ENCODE data around the gene RNPC3.
A peak's percentile ranks its signal among the peaks of the same experiment; 100 is the strongest.

Gene RNPC3, protein sequence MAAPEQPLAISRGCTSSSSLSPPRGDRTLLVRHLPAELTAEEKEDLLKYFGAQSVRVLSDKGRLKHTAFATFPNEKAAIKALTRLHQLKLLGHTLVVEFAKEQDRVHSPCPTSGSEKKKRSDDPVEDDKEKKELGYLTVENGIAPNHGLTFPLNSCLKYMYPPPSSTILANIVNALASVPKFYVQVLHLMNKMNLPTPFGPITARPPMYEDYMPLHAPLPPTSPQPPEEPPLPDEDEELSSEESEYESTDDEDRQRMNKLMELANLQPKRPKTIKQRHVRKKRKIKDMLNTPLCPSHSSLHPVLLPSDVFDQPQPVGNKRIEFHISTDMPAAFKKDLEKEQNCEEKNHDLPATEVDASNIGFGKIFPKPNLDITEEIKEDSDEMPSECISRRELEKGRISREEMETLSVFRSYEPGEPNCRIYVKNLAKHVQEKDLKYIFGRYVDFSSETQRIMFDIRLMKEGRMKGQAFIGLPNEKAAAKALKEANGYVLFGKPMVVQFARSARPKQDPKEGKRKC

DNA sequence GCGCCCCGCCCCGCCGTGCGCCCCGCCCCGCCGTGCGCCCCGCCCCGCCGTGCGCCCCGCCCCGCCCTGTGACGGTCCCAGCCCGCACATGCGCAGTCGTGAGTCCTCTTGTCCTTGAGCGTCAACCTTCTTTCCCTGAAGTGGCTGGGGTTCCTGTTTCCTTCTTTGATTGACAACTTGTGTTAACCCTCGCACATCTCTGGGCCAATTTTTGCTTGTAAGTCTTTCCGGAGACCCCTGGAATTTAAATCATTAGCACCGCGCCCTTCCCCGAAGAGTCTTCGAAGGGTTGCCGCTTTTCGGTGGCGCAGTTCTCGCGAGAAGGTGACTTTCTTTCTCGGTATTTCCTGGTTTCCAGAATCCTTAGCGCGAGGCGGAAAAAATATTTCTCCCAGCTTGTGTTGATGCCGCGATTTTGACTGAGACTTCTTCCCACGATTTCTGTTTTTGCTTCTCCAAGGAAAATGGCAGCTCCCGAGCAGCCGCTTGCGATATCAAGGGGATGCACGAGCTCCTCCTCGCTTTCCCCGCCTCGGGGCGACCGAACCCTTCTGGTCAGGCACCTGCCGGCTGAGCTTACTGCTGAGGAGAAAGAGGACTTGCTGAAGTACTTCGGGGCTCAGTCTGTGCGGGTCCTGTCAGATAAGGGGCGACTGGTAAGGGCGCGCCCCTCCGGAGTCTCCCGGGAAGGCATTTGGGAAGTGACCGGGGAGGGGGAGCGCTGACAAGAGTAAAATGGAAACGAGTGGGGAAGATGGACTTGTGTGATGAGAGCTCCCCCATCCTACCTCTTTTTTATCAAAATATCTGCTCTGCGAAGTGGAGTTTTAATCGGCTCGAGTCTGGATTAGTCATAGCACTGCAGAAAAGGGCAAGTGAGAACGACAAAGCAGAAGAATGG is at the start of gene RNPC3:
Gene RNPC3 (plus strand): TSS at position 93 of the 901 bp plus-strand sequence. CDS start 372 bp downstream, at position 465.
- in situ Hi-C loops (cut with MboI; ENCODE audit: low pct_unique_long_range_greater_than_20kb, low sequenced_read_pairs) = no loop called here
- peak; percentile 88 for DNase-seq

DNA sequence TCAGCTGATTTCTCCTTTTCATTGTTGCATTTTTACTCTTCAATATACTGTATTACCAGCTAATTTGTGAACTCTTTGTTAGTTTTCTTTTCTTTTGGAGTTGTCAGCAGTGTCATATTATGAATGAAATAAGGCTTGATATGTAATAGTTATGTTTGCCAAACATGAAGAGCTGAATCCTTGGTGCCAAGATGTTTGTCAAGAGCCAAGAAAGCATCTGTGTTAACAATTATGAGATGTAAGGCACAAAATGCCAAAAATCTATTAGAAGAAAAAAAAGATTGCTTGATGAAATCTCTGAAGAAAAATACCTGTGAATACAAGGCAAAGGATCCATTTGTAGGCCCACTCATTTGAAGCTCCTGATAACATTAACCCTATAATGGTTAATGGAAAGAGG is 48.4 kb upstream of the RNPC3 start:
- in situ Hi-C loops (cut with MboI; ENCODE audit: low pct_unique_long_range_greater_than_20kb, low sequenced_read_pairs) = no loop called here
- no peak for DNase-seq

DNA sequence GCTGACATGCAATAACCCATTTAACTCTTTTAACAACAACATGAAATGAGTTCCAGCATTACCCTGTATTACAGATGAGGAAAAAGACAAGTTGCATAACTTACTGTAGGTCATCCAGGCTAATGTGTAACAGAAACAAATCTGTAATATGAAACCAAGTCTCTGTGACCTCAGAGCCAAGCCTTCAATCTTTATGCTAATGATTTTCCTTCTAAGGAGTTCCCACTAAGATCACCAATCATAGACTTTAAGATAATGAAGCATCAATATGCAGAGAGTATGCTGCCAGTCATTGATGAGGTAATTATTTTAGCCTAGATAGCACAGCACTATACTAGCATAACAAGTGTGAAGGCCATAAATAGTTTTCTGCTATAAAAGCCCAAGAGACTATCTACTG is 35.6 kb upstream of the RNPC3 start:
- in situ Hi-C loops (cut with MboI; ENCODE audit: low pct_unique_long_range_greater_than_20kb, low sequenced_read_pairs) = no loop called here
- no peak for DNase-seq

DNA sequence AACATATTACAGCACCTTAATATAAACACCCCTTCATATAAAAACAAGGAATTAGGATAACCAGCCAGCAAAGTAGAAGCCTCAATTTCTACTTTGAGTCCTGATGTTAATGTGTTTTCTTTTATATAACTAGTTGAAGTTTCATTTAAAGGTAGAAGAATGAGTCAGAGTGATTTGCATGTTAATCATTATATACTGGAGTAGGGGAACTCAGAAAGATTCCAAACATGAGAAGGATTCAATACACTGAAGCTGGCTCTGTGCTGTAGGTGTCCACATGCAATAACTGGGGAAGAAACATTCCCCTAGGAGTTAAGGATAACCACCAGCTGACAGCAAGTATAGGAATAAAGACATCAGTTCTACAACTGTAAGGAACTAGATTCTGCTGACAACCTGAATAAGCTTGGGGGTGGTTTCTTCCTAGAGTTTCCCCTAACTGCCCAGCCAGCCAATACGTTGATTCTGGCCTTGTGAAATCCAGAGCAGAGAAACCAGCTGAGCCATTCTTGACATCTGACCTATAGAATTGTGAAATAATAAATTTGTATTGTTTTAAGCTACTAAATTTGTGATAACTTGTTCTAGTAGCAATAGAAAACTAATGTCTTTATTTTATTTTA is 33.4 kb upstream of the RNPC3 start:
- DNase-seq = no peak
- in situ Hi-C loops (cut with MboI; ENCODE audit: low pct_unique_long_range_greater_than_20kb, low sequenced_read_pairs) = no loop called here

DNA sequence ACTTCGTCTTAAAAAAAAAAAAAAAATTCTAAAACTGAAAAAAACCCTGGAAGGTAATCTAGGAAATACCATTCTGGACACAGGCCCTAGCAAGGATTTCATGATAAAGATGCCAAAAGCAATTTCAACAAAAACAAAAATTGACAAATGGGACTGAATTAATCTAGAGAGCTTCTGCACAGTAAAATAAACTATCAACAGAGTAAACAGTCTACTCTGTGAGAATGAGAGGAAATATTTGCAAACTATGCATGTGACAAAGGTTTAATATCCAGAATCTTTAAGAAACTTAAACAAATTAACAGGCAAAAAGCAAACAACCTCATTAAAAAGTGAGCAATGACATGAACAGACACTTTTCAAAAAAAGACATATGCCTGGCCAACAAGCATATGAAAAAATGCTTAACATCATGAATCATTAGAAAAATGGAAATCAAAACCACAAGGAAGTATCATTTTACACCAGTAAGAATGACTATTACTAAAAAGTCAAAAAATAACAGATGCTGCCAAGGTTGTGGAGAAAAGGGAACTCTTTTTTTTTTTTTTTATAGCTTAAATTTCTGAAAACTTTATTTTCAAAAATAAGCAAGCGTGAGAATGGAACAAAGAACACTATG is 29.4 kb upstream of the RNPC3 start:
- in situ Hi-C loops (cut with MboI; ENCODE audit: low pct_unique_long_range_greater_than_20kb, low sequenced_read_pairs) = no loop called here
- DNase-seq = no peak

DNA sequence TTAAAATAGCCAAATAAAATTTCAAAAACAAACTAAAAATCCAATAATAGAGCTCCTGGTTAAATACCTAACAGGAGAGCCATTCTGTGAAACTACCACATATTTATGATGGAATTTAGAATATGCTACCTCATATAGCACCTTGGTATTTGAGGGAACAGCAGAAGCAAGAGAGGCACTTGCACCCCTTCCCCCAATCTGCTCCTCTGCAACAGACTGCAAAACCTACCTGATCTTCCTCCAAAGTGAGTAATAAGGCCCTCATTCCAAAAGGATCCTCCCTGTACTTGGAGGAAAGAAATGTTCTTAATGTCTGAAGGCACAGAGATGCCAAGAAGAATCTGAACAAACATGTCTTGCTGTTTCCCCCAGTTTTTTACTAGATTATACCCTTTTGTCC is 28.1 kb upstream of the RNPC3 start:
- in situ Hi-C loops (cut with MboI; ENCODE audit: low pct_unique_long_range_greater_than_20kb, low sequenced_read_pairs) = no loop called here
- no peak for DNase-seq

DNA sequence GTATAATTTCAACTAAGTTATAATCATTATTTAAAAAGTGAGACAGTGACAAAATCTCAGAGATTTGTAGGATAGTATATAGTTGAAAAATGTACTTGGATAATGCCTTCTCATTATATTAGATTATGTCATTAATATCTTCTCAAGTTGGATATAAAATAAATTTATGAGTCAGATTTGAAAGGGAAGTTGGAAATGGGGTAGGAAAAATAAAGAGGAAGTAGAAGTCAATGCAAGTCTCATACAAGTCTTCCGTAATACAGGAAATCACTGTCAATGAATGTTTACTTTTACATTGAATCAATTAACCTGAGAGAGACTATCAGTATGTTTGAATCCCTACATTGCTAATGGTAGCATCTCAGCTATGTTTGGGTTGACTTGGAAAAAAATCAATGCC is 16.2 kb upstream of the RNPC3 start:
- in situ Hi-C loops (cut with MboI; ENCODE audit: low pct_unique_long_range_greater_than_20kb, low sequenced_read_pairs) = no loop called here

DNA sequence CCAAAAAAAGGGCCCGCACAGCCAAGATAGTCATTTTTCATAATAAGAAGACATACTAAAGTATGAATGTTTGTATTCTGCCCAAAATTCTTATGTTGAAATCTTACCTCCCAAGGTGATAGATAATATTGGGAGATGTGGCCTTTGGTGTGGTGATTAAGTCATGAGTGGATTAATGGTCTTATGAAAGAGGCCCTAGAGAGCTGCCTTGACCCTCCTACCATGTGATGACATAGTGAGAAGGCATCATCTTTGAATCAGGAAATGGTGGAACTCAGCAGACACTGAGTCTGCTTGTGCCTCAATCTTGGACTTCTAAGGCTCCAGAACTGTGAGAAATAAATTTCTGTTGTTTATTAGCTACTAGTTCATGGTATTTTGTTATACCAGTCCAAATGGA is 11.8 kb upstream of the RNPC3 start:
- in situ Hi-C loops (cut with MboI; ENCODE audit: low pct_unique_long_range_greater_than_20kb, low sequenced_read_pairs) = no loop called here
- DNase-seq = no peak

More for the DNA sequence above, 16.2 kb upstream of the RNPC3 start:
- no peak for DNase-seq

DNA sequence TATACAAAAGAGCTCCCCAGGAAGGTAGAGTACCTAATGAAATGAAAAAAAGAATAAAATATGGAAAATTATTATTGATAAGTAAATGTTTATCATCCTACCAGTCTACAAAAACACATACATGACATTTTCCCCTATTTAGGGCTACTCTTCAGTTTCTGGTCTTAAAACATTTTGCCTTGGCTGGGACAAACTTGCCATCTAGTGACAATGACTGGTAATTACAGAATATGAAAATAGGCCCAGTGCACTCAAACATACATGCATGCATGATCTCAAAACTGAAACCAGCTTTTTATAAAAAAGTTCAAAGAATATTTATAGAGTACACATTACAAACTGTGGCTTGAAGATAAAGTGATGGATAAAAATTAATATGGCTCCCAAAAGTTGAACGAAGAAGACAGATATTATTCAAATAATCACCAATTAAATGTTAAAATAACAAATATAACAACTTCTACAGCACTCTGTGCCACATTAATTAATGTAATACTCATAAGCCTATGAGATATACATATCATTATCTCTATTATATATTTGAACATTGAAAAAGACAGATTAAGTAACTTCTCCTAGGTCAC is 10.5 kb upstream of the RNPC3 start:
- in situ Hi-C loops (cut with MboI; ENCODE audit: low pct_unique_long_range_greater_than_20kb, low sequenced_read_pairs) = no loop called here
- peak; percentile 68 for DNase-seq

DNA sequence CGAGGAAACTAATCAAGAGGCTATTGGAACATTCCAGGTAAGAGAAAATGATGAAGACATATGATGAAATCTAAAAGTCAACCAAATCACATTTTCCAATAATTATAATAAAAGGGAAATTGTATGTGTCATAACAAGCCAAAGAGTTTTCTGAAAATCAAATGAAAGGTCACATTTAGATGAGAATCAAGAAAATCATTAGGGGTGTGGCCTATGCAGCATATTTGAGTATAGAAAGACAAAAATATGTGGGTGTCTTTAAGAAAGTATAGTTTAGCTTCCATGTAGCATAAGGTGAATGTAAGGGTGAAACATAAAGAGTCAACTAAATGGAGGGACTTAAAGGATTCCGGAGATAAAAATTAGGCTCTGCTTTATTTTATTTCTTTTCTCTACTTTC is 9.2 kb upstream of the RNPC3 start:
- DNase-seq = no peak
- in situ Hi-C loops (cut with MboI; ENCODE audit: low pct_unique_long_range_greater_than_20kb, low sequenced_read_pairs) = no loop called here

DNA sequence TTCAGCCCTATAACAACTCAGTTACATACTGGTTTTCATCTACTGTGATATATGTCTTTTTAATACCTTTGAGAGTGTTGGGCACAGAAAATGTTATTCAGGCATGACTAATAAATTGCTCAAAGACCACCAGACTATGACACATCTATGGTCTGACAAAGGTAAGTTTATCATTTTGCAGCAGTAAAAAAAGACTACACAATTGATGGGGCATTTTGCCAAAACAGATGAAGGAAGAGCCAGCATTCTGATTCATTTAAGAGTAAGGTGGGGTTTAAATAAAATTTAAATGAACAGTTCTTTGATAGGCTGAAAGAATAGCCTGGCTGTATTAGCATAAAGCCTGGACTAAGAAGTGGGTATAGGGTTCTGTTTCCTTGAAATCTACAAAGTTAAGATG is 8.8 kb upstream of the RNPC3 start:
- no peak for DNase-seq
- in situ Hi-C loops (cut with MboI; ENCODE audit: low pct_unique_long_range_greater_than_20kb, low sequenced_read_pairs) = no loop called here

DNA sequence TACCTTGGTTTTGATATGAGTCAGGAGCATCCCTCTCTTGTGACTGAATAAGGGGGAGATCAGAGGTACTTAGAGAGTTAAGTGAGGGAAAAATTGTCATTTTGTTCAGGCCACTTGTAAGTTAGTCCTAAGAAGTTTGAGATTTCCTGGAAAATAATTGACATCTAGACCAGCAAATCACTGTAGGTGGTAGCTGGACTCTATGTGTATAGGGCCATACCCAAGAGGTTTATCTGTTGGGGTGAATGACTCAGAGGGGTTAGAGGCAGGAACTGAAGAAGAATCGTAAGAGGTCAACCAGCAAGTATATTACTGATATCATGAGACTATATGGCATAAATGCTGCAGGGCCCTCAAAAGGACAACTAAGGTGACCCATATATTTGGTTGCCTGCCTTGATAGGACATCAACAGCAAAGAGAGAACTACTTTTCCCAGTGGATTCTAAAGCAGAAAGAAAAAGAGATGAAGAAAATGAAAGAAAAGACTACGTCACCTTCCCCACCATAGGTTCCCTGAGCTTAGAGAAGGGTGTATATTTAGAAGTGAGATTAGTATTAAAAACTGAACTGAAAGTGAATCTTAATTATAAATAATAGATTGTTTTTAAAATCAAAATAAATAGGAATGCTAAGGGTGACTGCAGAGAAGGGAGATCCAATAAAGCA is 8.0 kb upstream of the RNPC3 start:
- in situ Hi-C loops (cut with MboI; ENCODE audit: low pct_unique_long_range_greater_than_20kb, low sequenced_read_pairs) = no loop called here

DNA sequence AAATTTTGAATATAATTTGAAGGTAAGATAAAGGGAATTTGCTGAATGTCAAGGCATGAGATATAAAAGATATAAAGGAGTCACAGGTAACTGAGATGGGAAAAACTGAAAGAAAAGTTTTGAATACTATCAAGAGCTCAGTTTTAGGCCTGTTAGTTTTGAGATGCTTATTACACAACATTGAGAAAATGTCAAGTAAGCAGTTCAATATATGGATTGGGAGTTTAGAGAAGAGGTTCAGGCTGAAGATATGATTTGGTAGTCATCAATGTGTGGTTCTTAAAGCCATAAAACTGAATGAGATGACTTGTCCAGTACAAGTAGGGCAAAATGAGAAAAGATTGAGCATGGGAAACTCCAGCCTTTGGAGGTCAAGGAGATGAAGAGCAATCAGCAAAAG is 4.7 kb upstream of the RNPC3 start:
- in situ Hi-C loops (cut with MboI; ENCODE audit: low pct_unique_long_range_greater_than_20kb, low sequenced_read_pairs) = no loop called here

More for the DNA sequence above, 8.0 kb upstream of the RNPC3 start:
- no peak for DNase-seq

DNA sequence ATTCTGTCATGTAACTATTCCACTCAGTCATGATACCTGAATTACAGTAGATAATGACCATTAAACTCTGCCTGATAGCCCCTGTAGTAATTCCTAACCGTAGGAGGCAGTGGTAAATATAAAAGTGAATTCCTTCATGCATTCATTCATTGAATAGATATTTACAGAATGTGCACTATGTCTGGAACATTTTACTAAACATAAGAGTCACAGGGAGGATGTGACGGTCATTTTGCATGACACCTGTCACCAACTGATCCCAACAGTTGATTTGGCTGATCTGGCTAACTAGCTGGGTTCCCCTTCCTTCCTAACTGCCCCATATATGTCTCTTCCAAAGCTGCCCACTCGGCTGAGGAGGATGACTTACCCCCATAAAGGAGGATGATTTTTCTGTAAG is 2.2 kb upstream of the RNPC3 start:
- in situ Hi-C loops (cut with MboI; ENCODE audit: low pct_unique_long_range_greater_than_20kb, low sequenced_read_pairs) = no loop called here

More for the DNA sequence above, 4.7 kb upstream of the RNPC3 start:
- no peak for DNase-seq

DNA sequence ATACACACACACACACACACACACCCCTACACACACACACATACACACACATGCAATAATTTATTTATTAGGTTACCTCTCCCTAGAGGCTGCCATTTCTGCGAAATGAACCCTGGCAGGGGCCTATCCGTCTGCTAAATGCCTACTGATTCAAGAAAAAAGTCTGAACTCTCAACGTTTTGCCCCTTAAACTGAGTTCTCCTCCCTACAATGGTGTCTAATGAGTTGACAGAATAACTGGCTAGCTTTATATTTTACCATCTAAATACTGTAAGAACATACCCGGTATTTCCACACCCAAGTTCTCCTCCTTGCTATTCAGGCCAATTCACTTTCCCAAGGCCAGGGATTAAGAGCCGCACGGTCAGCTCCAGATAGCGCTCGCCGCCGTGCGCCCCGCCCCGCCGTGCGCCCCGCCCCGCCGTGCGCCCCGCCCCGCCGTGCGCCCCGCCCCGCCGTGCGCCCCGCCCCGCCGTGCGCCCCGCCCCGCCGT is 339 bp upstream of the RNPC3 start:
- peak; percentile 62 for DNase-seq

More for the DNA sequence above, 2.2 kb upstream of the RNPC3 start:
- DNase-seq = no peak

DNA sequence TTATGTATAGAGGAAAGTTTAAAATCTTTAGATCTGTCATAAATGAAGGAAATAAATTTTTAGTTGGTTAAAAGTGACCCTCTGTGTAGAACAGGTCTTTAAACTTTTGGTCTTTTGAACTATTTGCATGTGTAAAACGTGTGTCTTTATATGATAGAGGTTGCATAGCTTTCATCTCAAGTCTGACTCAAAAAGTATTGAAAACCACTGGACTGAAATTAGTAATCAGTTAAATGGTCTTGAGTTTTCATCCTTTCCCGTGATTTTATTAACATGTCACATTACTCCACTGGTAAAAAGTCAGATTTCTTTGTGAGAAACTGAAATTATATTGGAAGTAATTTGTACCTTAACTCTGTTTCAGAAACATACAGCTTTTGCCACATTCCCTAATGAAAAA is 1.8 kb downstream of the RNPC3 start:
- no peak for DNase-seq
- in situ Hi-C loops (cut with MboI; ENCODE audit: low pct_unique_long_range_greater_than_20kb, low sequenced_read_pairs) = no loop called here

More for the DNA sequence above, 339 bp upstream of the RNPC3 start:
- in situ Hi-C loops (cut with MboI; ENCODE audit: low pct_unique_long_range_greater_than_20kb, low sequenced_read_pairs) = no loop called here

DNA sequence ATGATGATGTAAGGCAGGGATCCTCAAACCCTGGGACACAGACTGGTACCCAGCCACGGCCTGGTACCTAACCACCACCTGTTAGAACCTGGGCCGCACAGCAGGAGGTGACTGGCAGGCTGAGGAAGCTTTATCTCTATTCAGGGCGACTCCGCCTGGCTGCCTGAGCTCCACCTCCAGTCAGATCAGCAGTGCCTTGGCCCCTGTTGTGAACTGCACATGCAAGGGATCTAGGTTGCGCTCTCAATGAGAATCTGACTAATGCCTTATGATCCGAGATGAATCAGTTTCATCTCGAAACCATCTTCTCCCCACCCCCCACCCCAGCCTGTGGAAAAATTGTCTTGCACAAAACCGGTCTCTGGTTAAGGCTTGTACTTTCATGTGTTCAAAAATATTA is 4.2 kb downstream of the RNPC3 start:
- in situ Hi-C loops (cut with MboI; ENCODE audit: low pct_unique_long_range_greater_than_20kb, low sequenced_read_pairs) = no loop called here

DNA sequence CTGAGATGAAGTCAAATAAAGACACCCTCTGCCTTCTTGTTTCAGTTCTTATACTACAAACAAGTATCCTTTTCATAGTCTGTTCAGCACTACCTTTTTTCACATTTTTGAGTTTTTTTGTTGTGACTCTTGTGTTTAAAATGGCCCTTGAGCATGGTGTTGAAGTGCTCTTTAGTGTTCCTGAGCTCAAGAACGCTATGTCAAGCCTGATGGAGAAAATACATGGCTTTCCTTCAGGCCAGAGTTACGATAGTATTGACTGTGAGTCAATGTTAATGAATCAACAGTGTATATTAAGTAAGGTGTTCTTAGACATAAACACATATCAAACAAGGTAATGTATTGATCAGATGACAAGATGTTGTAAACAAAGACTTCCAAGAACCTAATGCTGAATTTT is 12.7 kb downstream of the RNPC3 start:
- in situ Hi-C loops (cut with MboI; ENCODE audit: low pct_unique_long_range_greater_than_20kb, low sequenced_read_pairs) = no loop called here
- DNase-seq = no peak

More for the DNA sequence above, 4.2 kb downstream of the RNPC3 start:
- no peak for DNase-seq
